ENCODE results near the gene INKA2.
A peak's percentile ranks its signal among the peaks of the same experiment; 100 is the strongest.

INKA2 gene

GRCh38 chr1:111732718-111733117 is 6.5 kb downstream of the INKA2 start:
- peak; percentile 71 for DNase-seq

DNA sequence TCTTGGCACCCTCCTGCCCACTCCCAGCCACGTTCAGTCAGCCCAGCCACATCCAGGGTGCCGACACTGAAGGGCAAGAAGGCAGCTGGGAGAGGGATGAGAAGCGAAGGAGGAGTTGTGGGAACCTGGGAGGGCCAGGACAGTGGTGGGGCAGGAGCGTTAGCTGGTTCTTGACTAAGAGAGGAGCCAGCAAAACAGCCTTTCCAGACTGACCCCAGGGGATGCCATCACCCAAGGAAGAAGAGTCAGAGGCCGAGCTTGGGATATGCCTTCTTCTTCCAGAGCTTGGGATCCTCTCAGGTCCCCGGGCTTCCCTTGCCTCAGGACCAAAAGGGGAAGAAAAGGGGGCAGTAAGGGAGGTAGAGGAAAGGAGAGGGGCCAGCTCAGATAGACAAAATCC is 7.2 kb downstream of the INKA2 start:
- DNase-seq, result no peak

GRCh38 chr1:111730706-111731105 is 8.5 kb downstream of the INKA2 start:
- DNase-seq, result no peak

DNA sequence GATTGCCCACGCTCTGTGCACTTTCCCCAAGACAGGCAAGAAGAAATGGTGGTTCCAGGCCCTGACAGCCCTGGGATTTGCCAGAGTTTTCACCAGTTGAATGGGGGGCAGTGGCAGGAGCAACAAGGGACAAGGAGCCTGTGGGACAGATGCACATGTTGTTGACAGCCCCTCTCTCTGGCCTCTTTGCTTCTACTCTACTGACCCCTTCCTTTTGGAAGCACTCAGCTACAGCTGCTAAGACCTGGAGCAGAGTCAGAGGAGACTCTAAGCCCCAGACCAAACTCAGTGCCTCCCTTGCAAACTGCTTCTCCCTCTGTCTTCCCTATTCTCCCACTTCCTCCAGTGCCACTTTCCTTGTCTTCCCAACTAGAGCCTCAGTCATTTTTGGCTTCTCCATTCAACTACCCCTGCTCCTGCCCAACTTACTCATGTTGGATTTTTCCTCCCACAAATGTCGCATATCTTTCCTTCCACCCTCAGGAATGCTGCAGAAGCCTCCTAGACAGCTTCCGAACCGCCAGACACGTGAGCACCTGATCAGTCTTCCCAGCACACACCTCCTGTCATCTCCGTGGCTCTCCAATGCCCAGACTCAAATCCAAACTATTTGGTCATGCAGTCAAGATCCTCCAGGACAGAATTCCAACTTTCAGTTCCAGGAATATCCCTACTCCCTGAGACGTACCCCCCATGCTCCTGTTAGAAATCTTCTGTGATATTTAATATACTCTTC is 9.1 kb downstream of the INKA2 start:
- DNase-seq, result no peak

DNA sequence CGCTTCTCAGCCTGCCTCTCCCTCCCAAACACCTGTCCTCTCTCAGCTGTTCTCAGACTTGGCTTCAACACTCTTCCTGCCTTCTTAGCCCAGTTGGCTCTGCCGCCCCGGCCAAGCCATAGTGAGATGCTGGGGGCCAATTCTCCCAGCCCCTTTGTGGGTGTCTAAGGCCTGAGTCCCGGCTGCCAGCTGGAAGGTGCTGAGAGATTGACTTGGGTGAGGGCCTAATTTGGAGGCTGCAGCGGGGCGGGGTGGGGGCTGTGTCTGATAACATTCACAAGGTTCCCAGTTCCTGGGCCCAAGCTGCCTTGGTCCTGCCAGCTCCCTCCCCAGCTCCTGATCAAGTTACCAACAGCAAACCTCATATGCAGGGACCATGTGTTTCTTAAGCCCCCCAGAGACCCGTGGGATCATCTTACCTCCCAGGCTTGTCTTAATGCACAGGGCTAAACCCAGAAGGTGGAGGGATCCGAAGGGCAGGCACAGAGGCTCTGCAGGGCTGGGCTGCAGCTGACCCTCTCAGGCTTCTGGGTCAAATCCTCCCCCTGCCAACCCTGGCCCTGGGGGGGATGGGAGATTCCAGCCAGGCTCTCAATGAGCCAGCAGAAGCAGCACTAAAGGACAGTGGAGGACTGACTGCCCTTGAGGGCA is 9.8 kb downstream of the INKA2 start:
- DNase-seq, result no peak

- DNase-seq, result no peak
Measured at GRCh38 chr1:111727056-111727455, 12.1 kb downstream of the INKA2 start.

- no peak for DNase-seq
Measured at GRCh38 chr1:111725192-111725591, 14.0 kb downstream of the INKA2 start.

- no peak for DNase-seq
Measured at GRCh38 chr1:111723871-111724270, 15.3 kb downstream of the INKA2 start.

- DNase-seq, result no peak
Measured at GRCh38 chr1:111723091-111723806, 15.9 kb downstream of the INKA2 start.

- DNase-seq, result no peak
Measured at GRCh38 chr1:111720977-111721786, 18.0 kb downstream of the INKA2 start.

- no peak for DNase-seq
Measured at GRCh38 chr1:111720274-111720976, 18.8 kb downstream of the INKA2 start.

GRCh38 chr1:111719674-111720132 is 19.5 kb downstream of the INKA2 start:
- DNase-seq, result no peak

DNA sequence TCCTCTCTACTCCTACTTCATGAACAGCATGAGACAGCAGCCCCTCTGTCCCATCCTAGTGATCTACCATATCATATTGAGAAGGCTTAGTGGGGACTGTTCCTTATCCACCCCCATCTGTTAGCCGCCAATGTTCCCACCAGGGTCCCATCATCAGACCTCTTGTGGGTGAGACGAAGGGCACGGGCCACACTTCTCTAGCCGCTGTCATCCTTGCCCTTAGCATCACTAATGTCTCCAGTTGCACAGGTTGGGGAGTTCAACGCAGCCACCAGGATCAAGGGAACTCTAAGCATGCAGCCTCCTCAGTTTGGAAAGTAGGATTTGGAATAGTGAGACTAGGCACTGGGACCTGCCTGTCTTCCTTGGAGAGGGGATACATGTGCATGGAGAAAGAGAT is 20.1 kb downstream of the INKA2 start:
- no peak for DNase-seq

DNA sequence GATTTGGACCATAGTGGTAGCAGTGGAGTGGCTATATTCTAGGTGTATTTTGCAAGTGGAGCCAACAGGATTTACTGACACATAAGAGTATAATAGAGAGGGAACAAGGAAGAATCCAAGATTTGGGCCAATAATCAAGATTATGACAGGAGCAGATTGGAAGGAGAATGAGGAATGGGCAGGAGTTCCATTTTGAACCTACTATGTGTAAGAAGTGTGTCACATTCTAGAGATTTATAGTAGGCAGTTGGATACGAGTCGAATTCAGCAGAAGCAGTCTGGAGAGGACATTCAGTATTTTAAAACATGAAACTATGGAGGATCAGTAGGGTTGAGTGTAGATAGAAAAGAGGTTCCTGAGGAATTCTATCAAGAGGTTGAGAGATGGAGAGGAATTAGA is 21.7 kb downstream of the INKA2 start:
- no peak for DNase-seq

DNA sequence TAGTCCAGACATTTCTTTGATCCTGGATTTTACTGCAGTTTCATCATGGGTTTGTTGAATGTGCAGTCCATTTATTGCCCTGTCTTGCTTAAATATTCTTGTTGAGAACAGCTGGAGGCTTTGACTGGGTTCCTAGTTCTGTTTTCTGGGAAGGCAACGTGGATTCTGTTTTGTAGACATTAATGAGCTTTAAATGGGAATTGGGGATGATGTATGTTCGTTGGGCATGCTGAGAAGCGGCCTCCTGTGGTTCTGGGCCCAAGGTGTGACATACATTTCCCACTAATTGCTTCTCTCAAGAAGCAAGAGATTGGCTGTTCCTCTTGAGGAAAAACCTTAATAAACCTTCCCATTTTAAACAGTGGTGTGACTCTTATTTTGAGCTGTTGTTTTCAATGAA is 22.9 kb downstream of the INKA2 start:
- no peak for DNase-seq

- DNase-seq, result no peak
Measured at GRCh38 chr1:111709986-111710385, 29.2 kb downstream of the INKA2 start.

GRCh38 chr1:111707906-111708305 is 31.3 kb downstream of the INKA2 start:
- DNase-seq, result no peak

DNA sequence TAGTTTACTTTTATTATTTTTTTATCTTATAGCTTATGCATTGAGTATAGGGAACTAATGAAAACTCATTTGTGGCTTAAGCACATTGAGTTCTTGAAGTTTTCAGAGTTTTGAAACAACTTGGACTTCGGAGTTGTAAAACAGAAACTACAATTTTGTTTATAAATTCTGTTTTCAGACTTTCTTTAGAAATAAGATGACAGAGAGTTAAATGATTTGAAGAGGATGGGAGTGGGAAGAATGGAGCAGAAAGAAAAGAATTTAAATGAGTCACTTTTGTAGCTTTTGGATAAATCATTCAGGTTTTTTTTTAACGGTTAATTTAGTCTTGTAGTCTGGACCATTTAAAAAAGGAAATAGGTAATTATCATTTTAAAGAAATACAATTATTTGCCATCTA is 32.3 kb downstream of the INKA2 start:
- no peak for DNase-seq

DNA sequence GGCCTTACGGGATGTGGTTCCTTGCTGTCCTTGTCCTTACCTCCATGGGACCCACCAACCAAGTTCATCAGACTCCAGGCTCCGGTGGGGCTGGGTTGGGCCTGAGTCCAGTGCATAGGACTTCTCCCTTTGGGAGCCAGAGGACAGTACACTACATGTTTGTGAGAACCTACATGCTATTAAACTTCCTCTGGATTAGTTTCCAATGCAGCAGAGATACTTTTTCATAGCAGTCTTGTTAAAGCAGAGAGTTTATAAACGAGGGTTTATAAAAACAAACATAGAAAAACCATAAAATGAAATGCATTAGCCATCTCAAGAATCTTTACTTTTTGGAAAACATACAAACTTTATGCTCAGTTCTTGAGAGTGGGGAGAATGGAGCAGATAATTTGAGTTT is 33.4 kb downstream of the INKA2 start:
- no peak for DNase-seq

GRCh38 chr1:111704776-111705175 is 34.4 kb downstream of the INKA2 start:
- peak; percentile 31 for DNase-seq

DNA sequence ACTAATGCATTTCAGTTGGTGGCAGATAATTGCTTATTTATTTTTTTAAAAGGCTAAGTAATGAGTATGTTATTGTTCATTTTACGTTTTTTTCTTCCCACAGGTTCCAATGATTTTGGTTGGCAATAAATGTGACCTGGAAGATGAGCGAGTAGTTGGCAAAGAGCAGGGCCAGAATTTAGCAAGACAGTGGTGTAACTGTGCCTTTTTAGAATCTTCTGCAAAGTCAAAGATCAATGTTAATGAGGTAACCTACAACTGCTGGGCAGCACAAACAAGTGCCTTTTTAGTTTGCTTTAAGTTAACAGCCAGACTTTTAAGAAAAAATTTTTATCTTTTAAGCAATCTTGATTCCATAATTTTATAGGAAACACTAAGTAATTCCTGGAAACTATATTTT is 35.0 kb downstream of the INKA2 start:
- DNase-seq, result no peak

GRCh38 chr1:111702504-111703050 is 36.6 kb downstream of the INKA2 start:
- no peak for DNase-seq

All from DMS53 (cell line).